Stimulated activated CD4-positive, alpha-beta T cell treated with anti-CD3 and anti-CD28 coated beads, TNF-alpha, amount 100 ng/mL, for 48 hours (primary cell): Measurements from ENCODE around the gene GALNT4.
A peak's percentile ranks its signal among the peaks of the same experiment; 100 is the strongest.

Experiments used
- DNase-seq, 3 donors: peaks; one replicate each; pipeline ENCODE4 v3.0.0-alpha.2; 2020; ENCODE audit warnings: low read depth in 3 of 3

GALNT4 gene

GRCh38 chr12:89524541-89525304, at the start of gene GALNT4:
Gene GALNT4, minus strand, starts transcription at chr12:89524796. Its CDS starts 247 bp downstream, at chr12:89524549.
- DNase-seq, result peak; percentile 36 to 63 (median 53)

- DNase-seq, result no peak
Measured at GRCh38 chr12:89573051-89573810, 48.6 kb upstream of the GALNT4 start.

- DNase-seq, result no peak
Measured at GRCh38 chr12:89571491-89572195, 47.0 kb upstream of the GALNT4 start.

- DNase-seq, result no peak
Measured at GRCh38 chr12:89568484-89568883, 43.9 kb upstream of the GALNT4 start.

GRCh38 chr12:89567691-89568239, 43.2 kb upstream of the GALNT4 start:
- DNase-seq, result no peak

GRCh38 chr12:89566615-89567014, 42.0 kb upstream of the GALNT4 start:
- no peak for DNase-seq

GRCh38 chr12:89565002-89565401, 40.4 kb upstream of the GALNT4 start:
- DNase-seq, result no peak

- no peak for DNase-seq
Measured at GRCh38 chr12:89559753-89560152, 35.2 kb upstream of the GALNT4 start.

GRCh38 chr12:89556976-89557375, 32.4 kb upstream of the GALNT4 start:
- DNase-seq, result no peak

GRCh38 chr12:89552376-89552775, 27.8 kb upstream of the GALNT4 start:
- no peak for DNase-seq

GRCh38 chr12:89551747-89552146, 27.2 kb upstream of the GALNT4 start:
- no peak for DNase-seq

- DNase-seq, result no peak
Measured at GRCh38 chr12:89547101-89547500, 22.5 kb upstream of the GALNT4 start.

GRCh38 chr12:89546151-89546550, 21.6 kb upstream of the GALNT4 start:
- no peak for DNase-seq

- DNase-seq, result no peak
Measured at GRCh38 chr12:89544681-89545184, 20.1 kb upstream of the GALNT4 start.

- no peak for DNase-seq
Measured at GRCh38 chr12:89544022-89544421, 19.4 kb upstream of the GALNT4 start.

GRCh38 chr12:89542912-89543592, 18.5 kb upstream of the GALNT4 start:
- DNase-seq, result peak; percentile 32 to 57 (median 49)

- DNase-seq, result no peak
Measured at GRCh38 chr12:89542236-89542635, 17.6 kb upstream of the GALNT4 start.

- no peak for DNase-seq
Measured at GRCh38 chr12:89540586-89540985, 16.0 kb upstream of the GALNT4 start.

GRCh38 chr12:89539426-89540223, 15.0 kb upstream of the GALNT4 start:
- no peak for DNase-seq

- DNase-seq, result no peak
Measured at GRCh38 chr12:89538897-89539296, 14.3 kb upstream of the GALNT4 start.

- no peak for DNase-seq
Measured at GRCh38 chr12:89537389-89537788, 12.8 kb upstream of the GALNT4 start.
